Panc1 (cell line): ENCODE data around the gene C2orf80.

Experiments used
- CTCF ChIP-seq: fragments of 450-650 bp; IDR thresholded peaks from 2 replicates; pipeline ENCODE4 v1.5.1; 2017; ENCODE audit warnings: mild to moderate bottlenecking
- POLR2AphosphoS5 ChIP-seq: IDR thresholded peaks from 2 replicates; pipeline ENCODE4 v1.6.1; 2012; ENCODE audit warnings: mild to moderate bottlenecking, low read depth, low read length, moderate library complexity
- REST ChIP-seq, 2 experiments: IDR thresholded peaks; 2 replicates each; pipeline ENCODE4 v1.6.1; 2011 to 2012; ENCODE audit warnings: low read depth in 2 of 2, control low read depth in 1 of 2, low read length in 1 of 2, mild to moderate bottlenecking in 1 of 2, moderate library complexity in 1 of 2; ENCODE audit not compliant: insufficient read depth in 1 of 2
- SIN3A ChIP-seq: IDR thresholded peaks from 2 replicates; pipeline ENCODE4 v1.6.1; 2012; ENCODE audit warnings: low read depth, mild to moderate bottlenecking, low read length, moderate library complexity, borderline replicate concordance; ENCODE audit not compliant: insufficient read depth

- TF ChIP-seq REST (IDR thresholded peaks at IDR 0.05; ENCODE audit: insufficient read depth in 1 of 2, low read depth in 2 of 2, low read length in 1 of 2), result no peak
- no peak for TF ChIP-seq CTCF
- TF ChIP-seq POLR2AphosphoS5, result no peak
- no peak for TF ChIP-seq SIN3A
These were observed 2.9 kb upstream of the C2orf80 start for GRCh38 chr2:208192611-208193236.
